Measurements from ENCODE around the gene STK31.
"Not testable (repeated sequence)": the region's sequence is repeated elsewhere in the genome, so short reads cannot be mapped to it uniquely, and the experiment has no call there.

GRCh38 chr7:23758839-23759238, 48.8 kb downstream of the STK31 start:
- not testable (repeated sequence) for TF ChIP-seq ZNF580, ZNF140, ZNF24, ZBTB20, CTCF, ZNF10, ZNF544 (tag by site-specific recombination; IDR thresholded peaks at IDR 0.05)

Measured in HEK293 (cell line).